Measurements from ENCODE around the gene CHSY1.

The CHSY1 gene

DNA sequence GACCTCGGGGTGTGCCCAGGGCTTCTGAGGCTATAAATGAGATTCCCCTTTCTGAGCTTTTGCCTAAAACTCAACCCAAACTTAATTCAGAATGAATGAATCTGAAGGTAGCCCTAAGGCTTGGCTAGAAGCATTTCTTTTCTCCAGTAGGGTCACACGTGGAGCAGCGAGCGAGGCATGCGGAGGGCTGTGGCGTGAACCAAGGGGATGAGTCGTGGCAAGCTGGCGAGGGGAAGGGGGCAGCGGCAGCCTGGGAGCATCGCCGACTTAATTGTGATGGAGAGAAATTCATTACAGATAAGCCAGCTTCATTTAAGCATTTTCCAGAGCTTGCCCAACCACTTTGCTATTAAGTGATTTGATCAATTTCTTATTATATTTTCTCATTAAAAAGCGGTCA lies 79.9 kb downstream of the CHSY1 start:
- DNase-seq (ENCODE audit: low spot score), result no peak

DNA sequence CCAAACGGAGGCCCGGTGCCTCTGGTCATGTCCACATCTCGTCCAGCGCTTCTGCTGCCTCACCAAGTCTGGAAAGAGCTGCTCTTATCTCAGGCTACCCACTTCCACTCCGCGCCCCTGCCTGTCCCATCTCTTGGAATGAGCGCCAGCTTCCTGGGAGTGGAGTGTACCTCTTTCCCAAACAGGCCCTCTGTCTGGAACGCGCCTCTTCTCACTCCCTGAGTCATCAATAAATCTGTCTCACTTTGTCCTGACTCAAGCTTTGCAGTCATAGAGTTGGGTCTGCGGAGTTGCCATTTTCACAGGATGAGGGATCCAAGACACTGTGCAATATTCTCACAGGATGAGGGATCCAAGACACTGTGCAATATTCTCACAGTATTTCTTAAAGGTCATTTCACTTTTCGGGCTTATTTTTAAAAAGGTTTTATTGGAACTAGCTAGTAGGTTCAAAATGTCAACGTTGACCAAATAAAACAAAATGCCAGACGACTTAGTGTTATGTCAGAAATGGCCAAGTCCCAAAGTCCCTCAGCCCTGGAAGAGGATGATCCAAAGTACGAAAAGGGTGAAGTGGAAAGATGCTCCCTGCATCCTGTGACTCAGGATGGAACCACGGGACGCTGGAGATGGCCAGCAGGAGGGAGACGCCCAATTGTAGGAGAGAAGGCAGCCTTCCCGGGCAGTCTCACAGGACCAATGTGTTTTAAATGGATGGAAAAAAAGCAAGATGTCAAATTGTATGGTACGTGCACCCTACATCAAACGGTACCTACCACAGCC lies 81.1 kb downstream of the CHSY1 start:
- DNase-seq (ENCODE audit: low spot score), result peak; percentile 51

DNA sequence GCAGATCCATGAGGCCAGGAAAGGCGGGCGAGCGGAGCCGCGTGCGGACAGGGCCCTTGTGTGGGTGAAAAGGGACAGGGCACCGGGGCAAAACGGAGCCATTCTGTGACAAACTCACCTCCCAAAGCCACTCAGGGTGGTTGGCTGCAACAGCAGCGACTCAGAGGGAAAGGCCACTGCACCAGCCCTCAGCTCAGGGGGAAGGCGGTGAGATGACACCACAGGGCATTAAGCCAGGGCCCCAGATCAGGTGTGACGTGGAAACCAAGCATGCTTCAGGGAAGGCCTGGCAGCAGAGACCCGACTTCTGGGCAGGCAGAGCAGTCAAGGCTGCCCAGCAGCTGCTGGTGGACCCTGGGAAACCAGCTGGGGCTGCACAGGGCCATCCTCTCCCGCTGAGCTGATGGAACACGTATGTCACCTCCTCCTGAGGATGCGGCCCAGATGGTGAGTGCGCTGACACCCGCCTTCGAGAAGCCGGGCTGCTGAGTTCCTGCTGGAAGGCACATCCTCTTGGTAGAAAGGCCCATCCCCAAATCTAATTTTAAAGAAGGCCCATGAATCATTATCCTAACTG lies 82.3 kb downstream of the CHSY1 start:
- no peak for DNase-seq (ENCODE audit: low spot score)

DNA sequence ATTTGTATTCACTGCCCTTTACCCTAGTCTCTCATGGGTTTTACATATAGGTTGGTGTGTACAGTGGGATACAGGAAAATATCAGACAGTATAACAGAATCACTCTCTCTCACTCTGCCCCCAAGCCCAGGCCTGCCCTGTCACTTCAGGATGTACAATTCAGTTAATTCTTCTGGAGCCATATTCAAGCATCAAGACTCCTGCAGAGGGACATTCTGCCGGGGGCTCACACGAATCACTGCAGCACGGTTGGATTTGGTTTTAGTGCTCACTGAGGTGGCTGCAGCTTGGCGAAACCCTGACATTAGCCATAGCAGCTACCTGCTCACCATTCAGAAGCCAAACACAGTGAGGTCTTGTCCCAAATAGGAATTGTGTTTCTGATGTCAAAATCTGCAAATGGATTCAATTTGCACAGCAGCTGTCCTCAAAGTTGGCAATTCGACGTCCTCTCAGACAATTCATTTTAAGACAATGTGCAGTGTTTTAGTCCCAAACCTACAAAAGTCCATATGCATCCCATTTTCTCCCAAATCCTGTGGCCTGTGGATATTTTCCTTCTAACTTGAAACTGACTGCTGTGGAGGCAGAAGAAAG lies 82.9 kb downstream of the CHSY1 start:
- DNase-seq (ENCODE audit: low spot score), result no peak

DNA sequence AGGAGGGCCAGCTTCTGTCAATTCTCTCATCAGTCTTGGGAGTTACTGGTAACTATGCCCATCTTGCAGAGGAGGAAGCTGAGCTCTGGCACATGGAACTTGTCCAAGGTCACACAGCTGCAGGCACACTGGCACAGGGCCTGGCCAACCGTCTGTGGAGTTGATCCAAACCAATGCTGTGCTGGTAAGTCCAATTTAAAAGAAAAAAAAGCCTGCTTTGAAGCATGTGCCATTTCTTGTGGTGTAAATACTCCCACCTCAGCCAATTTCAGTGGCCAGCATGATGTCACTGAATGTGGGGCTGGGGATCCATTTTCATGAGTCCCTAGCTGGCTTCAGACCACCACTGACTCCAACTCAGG lies 83.4 kb downstream of the CHSY1 start:
- DNase-seq (ENCODE audit: low spot score), result no peak

DNA sequence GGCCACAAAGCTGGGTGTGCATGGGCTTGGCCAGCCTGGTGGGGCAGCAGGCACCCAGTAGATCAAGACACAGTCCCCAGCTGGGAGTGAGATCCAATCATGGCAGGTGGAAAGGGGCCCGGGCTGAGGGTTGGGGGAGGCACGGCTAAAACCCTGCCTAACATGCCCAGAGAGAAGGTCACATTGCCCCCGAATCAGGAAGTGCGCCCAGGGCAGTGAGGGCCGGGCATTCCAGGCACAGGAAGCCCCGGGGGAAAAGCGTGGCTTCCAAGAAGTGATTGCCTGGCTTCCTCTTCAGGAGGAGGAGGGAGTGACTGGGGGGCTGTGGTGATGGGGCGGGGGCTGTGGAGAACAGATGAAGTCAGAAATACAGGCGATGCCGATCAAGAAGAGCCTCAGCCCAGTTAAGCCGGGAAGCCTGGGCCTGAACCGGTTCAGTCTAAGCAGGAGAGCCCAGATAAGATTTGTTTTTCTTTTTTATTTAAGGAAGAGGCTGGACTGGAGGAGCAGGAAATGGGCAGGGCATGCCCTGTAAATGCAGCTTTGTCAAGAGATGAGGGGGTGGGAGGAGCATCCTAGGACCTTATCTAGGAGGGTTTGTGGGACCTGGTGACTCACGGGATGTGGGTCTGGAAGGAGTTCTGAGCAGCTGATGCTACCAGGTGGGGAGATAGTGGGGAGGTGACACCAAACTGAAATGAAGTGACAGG lies 83.9 kb downstream of the CHSY1 start:
- DNase-seq (ENCODE audit: low spot score), result no peak

DNA sequence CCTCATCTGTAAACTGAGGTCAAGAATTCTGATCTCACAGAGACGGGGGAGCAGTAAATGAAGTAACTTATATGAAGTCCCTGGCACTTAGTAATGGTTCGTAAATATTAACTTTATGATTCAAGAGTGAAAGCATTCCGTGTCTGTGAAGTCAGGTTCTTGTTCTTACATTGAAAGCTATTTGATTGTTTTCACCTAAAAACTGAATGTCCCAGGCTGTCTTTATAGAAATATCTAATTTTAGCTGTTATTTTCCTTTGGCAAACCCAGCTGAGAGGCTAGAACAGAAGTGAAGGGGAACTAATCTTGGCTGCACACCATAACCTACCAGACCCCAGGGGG lies 84.5 kb downstream of the CHSY1 start:
- no peak for DNase-seq (ENCODE audit: low spot score)

DNA sequence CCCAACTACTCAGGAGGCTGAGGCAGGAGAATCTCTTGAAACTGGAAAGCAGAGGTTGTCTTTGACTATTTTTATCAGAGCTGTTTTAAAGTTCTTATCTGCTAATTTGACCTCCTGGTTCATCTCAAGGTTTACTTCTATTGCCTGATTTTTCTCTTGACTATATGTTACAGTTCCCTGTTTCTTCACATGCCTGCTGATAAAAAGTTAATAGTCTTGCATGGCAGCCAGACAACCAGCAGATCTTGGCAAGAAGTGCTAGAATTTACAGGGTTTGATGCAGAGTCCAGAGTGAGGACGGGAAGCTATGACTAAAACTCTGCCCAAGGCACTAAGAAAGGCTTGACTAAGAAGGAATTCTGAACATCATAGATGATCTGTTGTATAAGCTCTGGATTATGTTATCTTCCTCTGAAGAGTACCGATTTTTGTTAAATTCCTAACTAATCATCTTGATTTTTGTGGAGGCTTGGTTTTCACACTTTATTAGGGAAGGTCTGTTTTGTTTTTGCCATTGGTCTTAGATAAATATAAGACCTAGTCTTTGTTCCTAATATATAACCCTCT lies 85.9 kb downstream of the CHSY1 start:
- no peak for DNase-seq (ENCODE audit: low spot score)

DNA sequence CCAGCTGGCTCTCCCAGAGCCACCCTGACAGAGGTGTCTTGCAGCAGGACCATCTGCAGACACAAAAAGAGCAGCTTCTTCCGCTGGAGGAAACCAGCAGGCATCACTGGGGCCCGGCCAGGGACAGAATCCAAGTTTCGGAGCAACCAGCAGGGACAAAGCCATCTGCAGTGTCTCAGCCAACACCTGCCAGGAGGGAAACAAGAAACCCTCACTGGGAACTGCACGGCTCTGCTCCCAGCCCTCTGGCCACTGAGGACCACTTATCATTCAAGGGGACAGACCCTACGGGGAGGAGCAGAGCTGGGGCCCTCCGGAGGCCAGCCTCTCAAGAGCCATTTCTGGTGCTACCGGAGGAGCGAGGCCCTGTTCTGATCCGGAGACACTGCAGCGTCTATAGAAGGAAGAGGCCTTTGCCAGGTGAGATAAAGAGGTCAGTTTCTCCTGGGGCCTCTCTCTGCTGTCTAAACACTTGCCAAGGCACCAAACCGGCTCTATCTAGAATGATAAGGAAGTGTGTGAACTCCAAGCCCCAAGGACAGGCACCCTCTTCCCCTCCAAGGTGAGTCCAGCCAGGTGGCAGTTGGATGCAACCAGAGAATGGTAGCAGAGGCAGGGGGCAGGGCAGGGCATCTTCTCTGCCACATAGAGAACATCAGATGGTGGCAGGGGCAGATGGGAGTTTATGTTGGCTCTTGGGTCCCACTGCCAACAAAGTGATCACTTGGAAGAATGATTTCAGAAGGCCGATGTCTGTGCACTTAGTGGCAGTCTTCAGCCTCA lies 89.0 kb downstream of the CHSY1 start:
- no peak for DNase-seq (ENCODE audit: low spot score)

DNA sequence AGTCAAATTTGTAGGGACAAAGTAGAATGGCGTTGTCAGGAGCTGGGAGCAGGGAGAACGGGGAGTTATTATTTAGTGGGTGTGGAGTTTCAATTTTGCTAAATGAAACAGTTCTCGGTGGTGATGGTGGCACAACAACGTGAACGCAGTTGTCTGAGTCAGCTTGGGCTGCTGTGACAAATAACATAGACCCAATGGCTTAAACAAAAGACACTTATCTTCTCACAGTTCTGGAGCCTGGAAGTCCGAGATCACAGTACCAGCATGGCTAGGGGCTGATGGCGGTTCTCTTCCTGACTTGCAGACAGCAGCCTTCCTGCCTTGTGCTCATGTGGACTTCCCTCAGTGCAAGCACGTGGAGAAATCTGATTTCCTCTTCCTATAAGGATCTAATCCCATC lies 90.2 kb downstream of the CHSY1 start:
- no peak for DNase-seq (ENCODE audit: low spot score)

DNA sequence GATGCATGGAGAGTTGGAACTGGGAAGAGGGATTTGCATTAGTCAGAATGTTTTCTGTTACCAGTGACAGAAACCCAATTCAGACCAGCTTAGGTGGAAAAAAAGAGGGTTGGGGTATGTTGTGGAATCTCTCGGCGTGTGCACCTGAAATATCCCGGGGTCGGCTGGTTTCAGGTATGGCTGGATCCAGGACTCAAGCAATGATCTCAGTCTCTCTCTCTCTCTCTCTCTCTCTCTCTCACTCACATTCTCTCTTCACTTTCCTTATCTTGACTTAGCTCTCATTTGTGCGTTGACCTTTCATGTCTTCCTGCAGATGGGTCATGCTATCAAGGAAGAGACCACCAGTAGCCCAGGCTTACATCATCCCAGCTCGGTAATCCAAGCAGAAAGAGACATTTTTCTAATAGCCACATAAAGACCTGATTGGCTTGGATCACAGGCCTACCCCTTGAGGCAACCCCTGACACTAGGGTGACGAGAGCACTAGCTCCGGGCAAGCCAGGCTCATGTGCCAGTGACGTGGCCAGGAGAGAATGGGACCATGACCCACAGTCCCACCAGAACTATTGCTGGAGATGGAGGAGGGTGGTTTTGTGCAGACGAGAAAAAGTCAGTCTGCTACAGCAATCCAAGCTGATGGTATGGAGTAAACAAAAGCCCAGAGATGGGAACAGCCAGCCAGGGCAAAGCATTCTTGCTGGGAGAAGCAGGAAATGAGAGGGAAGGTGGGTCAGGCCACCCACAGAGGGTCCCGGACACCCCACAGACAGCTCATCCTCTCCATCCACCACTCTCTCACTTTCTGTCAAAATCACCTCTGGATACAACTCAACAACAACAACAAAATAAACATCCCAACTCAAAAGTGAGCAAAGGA lies 91.7 kb downstream of the CHSY1 start:
- DNase-seq (ENCODE audit: low spot score), result no peak

DNA sequence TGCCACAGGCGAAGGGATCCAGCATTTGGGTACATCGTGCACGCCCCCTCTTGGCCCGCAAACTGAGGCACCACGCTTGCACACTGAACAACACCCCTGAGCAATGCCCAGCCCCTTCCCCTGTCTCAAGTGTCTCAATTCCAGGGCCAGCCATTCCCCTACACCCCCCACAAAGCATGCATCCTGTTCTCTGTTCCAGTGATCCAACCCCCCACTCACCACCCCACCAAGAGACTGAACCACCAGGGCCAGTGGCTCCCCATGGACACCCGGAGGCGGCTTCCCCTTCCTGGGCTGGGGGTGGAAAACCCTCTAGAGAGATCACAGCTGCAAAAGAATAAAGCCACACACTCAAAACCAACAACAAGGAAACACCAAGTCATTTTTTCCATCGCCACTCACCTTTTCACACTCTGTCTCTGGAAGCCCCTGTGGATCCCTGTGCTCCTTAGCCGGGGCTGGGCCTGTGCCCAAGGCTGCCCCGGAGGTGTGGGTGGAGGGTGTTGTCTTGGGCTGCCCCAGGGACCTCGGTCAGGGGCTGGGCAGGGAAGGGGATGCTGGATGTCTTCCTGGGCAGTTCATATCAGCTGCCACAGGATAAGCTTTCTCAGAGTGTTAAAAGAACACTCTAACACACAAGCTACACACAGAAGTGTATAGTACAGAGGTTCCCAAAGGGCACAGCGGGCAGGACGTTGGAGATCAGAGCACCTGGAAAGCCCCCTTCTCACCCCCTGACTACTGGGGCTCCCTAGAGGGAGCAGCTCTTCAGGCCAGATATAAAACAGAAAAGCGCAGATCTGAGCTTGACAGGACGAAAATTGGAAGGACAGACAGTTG lies 92.5 kb downstream of the CHSY1 start:
- no peak for DNase-seq (ENCODE audit: low spot score)

DNA sequence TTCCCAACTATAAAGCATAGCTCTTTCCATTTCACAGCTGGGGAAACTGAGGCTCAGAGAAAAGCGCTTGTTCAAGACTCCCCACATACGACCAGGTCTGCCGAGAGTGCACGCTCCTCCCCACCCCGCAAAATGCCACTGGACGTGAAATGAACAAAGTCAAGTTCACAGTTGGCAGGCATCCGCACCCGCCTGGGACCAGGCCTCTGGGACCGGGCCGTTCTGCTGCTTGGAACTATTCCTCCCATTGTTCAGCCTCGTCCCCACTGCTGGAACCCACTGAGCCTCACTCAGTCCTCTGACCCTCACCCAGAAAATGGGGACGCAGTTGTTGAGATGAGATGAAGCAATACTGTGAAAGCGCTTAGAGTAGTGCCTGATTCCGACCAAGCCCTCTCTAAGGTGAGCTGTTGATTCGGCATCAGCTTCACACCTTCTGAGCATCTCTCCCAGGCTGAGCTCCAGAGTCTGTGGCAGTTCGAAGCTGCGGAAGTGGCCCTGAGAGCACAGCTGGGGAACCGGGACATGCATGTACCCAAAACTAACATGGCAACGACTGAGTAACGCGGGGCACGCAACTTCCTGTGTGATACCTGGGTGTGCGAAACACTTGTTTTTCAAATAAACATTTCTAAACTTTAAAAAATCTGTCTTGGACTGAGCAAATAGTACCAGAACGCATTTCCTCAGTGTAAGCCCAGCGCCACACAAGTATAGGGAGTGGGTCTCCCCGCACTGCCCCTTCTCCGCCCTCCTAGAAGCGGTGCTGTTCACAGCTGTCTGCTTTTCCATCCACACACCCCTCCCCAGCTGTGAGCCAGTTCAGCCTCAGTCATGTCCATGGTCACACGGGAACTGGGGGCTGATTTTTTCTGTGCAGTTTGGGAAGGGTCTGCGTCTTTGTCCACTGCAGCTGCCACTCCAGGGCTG lies 93.4 kb downstream of the CHSY1 start:
- no peak for DNase-seq (ENCODE audit: low spot score)

DNA sequence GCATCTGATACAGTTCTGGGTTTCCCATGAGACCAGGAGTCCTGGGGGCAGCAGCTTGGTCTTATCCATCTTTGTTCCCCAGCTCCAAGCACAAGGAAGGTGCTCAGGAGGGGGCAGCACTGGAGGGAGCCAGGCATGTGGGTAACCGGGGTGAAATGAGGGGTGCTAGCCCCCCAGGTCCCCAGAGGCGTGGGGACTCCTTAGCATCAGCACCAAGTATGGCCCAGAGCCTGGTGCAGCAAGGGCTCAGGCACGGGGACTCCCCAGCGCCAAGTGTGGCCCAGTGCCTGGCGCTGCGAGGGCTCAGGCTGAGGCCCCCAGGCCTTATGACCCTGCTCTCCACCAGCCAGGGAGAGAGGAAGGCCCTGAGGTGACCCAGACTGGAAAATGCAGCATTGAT lies 94.1 kb downstream of the CHSY1 start:
- no peak for DNase-seq (ENCODE audit: low spot score)

DNA sequence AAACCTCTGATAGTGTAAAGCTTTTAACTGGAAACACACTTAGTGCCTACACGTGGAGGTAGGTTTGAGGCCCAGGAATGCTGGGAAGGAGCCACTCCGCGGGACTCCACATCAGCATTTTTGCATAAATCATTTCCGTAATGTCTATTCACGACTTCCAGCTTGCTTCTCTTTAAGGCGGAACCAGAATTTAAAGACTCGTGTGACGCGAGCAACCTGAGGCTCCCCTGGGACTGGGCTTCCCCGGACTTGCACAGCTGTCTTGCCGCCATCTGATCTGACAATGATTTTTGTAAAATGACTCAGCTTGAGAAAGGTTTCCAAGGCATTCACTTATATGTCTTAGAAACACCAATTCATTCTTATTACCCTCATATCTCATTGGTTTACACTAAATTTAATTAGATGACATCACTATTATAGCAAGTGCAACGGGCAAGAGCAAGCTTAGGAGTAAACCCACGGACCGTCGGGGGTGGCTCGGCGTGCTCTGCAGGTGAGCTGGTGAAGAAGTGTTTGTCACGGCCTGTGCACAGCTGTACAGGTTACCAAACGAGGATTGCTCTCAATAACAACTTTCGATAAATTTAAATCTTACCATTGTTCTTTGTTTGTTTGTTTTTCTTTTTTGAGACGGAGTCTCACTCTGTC lies 95.2 kb downstream of the CHSY1 start:
- no peak for DNase-seq (ENCODE audit: low spot score)

DNA sequence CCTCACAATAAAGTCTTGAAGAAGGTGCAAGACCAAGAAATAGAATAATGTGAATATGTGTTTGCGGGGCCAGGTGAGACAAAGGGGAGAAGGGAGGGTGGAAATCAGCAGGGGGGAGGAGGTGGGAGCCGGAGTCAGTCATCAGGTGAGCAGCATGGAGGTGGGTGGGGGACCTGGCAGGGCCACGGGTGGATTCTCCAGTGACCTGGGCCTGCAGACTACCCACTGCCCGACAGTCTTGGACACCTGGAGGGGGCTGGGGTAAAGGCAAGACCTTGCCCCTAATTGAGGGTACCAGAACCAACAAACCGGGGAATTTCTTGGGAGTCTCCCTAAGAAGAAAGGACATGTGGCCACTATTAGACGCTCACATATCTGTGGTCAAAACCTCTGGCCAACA lies 95.8 kb downstream of the CHSY1 start:
- no peak for DNase-seq (ENCODE audit: low spot score)

DNA sequence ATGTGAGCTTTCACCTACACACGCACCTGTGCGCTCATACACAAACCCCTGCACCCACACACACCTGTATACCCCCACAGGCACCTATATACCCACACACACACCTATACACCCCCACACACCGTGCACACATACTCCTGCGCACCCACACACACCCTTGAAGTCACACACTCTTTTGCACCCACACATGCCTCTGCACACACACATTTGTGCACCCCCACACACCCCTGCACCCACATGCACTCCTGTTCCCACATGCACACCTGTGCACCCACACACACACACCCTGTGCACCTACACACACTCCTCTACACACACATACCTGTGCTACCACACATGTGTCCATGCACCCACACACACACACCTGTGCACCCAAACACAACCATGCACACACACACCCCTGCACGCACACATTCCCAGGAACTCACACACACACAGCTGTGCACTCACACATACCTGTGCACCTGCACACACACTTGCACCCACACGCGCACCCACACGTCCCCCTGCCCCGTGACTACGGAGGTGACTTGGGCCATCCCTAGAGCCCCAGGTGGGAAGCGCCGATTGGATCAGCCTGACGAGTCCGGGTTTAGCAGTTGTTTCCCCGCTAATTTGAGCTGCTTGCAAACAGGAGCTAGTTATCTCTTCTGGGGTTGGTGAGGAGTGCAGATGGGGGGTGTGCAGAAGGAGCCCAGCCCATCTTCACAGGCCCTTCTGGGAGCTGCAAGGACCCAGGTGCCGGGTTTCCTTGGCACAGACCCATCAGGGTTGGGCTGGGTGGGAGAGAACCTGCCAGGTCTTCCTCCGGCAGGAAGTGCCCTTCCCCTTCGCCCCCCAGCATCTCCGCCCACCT lies 97.8 kb downstream of the CHSY1 start:
- no peak for DNase-seq (ENCODE audit: low spot score)

DNA sequence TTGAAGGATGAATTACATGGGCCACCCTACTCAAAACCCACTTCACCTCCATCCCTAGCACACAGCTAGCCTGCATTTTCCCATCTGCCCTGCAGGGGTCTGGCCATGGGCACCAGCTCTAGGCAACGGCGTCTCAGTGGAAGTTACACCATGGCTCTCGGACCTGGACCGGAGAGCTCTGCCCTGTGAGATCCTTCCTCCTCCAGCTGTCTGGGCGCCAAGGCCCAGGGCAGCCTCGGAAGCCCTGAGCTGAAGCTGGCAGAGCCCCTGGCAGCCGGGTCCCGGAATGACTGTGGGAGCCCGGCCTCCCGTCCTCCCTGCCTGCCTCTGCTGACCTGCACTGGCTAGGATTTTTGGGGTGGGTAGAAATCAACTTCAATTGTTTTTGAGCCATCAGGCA lies 98.9 kb downstream of the CHSY1 start:
- DNase-seq (ENCODE audit: low spot score), result peak; percentile 8

Data from RKO (cell line).